SH-SY5Y (cell line): ENCODE data around the gene BMP15.

Source experiments
- GATA2 ChIP-seq: IDR thresholded peaks from 2 replicates; pipeline ENCODE4 v1.6.1; 2011; ENCODE audit warnings: mild to moderate bottlenecking, low read depth, low read length
- GATA3 ChIP-seq: IDR thresholded peaks from 2 replicates; pipeline ENCODE4 v1.6.1; 2011; ENCODE audit warnings: low read depth, mild to moderate bottlenecking, low read length, moderate library complexity

DNA sequence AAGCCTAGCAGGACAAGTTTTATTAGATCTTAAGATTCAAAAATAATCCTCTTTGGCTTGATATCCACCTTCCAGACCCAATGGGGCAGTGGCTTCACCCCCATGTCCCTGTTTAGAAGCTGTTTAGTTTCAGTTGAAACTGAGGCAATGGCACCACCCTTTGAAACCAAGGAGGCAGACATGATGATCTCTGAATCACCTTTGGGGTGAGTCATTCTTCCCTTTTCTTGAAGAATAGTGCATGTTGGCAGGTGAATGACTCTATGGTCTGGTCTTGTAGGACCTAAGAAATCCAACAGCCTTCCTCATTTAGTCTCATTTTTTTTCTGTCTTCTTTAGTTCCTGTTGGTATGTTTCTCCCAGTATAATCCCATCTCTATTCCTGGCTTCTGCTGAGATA lies 29.5 kb upstream of the BMP15 start:
- TF ChIP-seq GATA2 (no peak), GATA3 (no peak)
